Stimulated activated naive CD8-positive, alpha-beta T cell treated with anti-CD3 and anti-CD28 coated beads, Interleukin-15, Interleukin-2, amounts not matched to agents 100 U/mL and 50 U/mL, for 24 hours (primary cell): ENCODE data around the gene POLD2.

Experiments used
- ATAC-seq: fragments of 150-1000 bp; cut with Tn5 transposase; one replicate; pipeline ENCODE4 v1.10.0; 2021
- DNase-seq: peaks from one replicate; pipeline ENCODE4 v3.0.0; 2021

Gene POLD2

GRCh38 chr7:44064791-44065430 is 58.4 kb downstream of the POLD2 start:
- DNase-seq (no peak), ATAC-seq (no peak)
